ENCODE measurements around the gene SCEL.

- TF ChIP-seq CTCF (IDR thresholded peaks at IDR 0.05; ENCODE audit: low read depth, low read length) (no peak), EZH2phosphoT487 (IDR thresholded peaks at IDR 0.05; ENCODE audit: low read depth) (no peak)
Observed at GRCh38 chr13:77503398-77503797, 32.1 kb upstream of the SCEL start.

Data from OCI-LY3 (cell line).